Measurements from ENCODE around the gene FPR1. TPM values are rescaled to one million over a fixed set of nuclear protein-coding genes. Genes with fewer than 3 reads are reported as not detected.

FPR1 gene
- total RNA-seq, 1 donor from 2014 or later: 7.8 TPM

- Histone ChIP-seq H3K27me3 (ENCODE audit: control insufficient read depth in 3 of 3, insufficient read depth in 3 of 3, low read length in 3 of 3) (peaks cover 0 to 2% (median 0%) of the 10 kb centered on the region in 3 donors), H3K36me3 (ENCODE audit: control insufficient read depth in 3 of 3, insufficient read depth in 3 of 3, low read length in 3 of 3) (no peaks in the 10 kb centered on the region), H3K27ac (ENCODE audit: low read depth, low read length) (no peak overlapping the region), H3K4me1 (ENCODE audit: control insufficient read depth in 3 of 3, insufficient read depth in 3 of 3, low read length in 3 of 3) (no peaks in the 10 kb centered on the region), H3K9ac (ENCODE audit: low read depth in 1 of 3, low read length in 3 of 3) (no peak overlapping the region), H3K4me3 (ENCODE audit: low read length in 3 of 3) (no peak overlapping the region), H3K9me3 (ENCODE audit: control insufficient read depth in 3 of 3, low read length in 3 of 3) (peaks cover 0 to 3% (median 0%) of the 10 kb centered on the region in 3 donors)
Observed at GRCh38 chr19:51792932-51793331, 41.3 kb upstream of the FPR1 start.

- no peaks in the 10 kb centered on the region for H3K36me3 ChIP-seq (ENCODE audit: control insufficient read depth in 3 of 3, insufficient read depth in 3 of 3, low read length in 3 of 3)
- peaks cover 0 to 3% (median 0%) of the 10 kb centered on the region in 3 donors for H3K9me3 ChIP-seq (ENCODE audit: control insufficient read depth in 3 of 3, low read length in 3 of 3)
- H3K27ac ChIP-seq (ENCODE audit: low read depth, low read length): no peak overlapping the region
- H3K27me3 ChIP-seq (ENCODE audit: control insufficient read depth in 3 of 3, insufficient read depth in 3 of 3, low read length in 3 of 3): no peaks in the 10 kb centered on the region
- no peak overlapping the region for H3K4me3 ChIP-seq (ENCODE audit: low read length in 3 of 3)
- H3K4me1 ChIP-seq (ENCODE audit: control insufficient read depth in 3 of 3, insufficient read depth in 3 of 3, low read length in 3 of 3): no peaks in the 10 kb centered on the region
- no peak overlapping the region for H3K9ac ChIP-seq (ENCODE audit: low read depth in 1 of 3, low read length in 3 of 3)
Observed at GRCh38 chr19:51789061-51789795, 37.5 kb upstream of the FPR1 start.

GRCh38 chr19:51788029-51788428 is 36.4 kb upstream of the FPR1 start:
- Histone ChIP-seq H3K36me3 (ENCODE audit: control insufficient read depth in 3 of 3, insufficient read depth in 3 of 3, low read length in 3 of 3) (no peaks in the 10 kb centered on the region), H3K4me3 (ENCODE audit: low read length in 3 of 3) (no peak overlapping the region), H3K9me3 (ENCODE audit: control insufficient read depth in 3 of 3, low read length in 3 of 3) (peaks cover 0 to 3% (median 0%) of the 10 kb centered on the region in 3 donors), H3K27ac (ENCODE audit: low read depth, low read length) (no peak overlapping the region), H3K27me3 (ENCODE audit: control insufficient read depth in 3 of 3, insufficient read depth in 3 of 3, low read length in 3 of 3) (no peaks in the 10 kb centered on the region), H3K4me1 (ENCODE audit: control insufficient read depth in 3 of 3, insufficient read depth in 3 of 3, low read length in 3 of 3) (no peaks in the 10 kb centered on the region), H3K9ac (ENCODE audit: low read depth in 1 of 3, low read length in 3 of 3) (no peak overlapping the region)

- H3K36me3 ChIP-seq (ENCODE audit: control insufficient read depth in 3 of 3, insufficient read depth in 3 of 3, low read length in 3 of 3): no peaks in the 10 kb centered on the region
- H3K27me3 ChIP-seq (ENCODE audit: control insufficient read depth in 3 of 3, insufficient read depth in 3 of 3, low read length in 3 of 3): no peaks in the 10 kb centered on the region
Observed at GRCh38 chr19:51786646-51787494, 35.2 kb upstream of the FPR1 start.

GRCh38 chr19:51784922-51785690 is 33.4 kb upstream of the FPR1 start:
- H3K4me3 ChIP-seq (ENCODE audit: low read length in 3 of 3): no peak overlapping the region
- H3K9me3 ChIP-seq (ENCODE audit: control insufficient read depth in 3 of 3, low read length in 3 of 3): no peaks in the 10 kb centered on the region
- H3K36me3 ChIP-seq (ENCODE audit: control insufficient read depth in 3 of 3, insufficient read depth in 3 of 3, low read length in 3 of 3): no peaks in the 10 kb centered on the region
- H3K27ac ChIP-seq (ENCODE audit: low read depth, low read length): peak overlapping the region; percentile 51
- no peak overlapping the region for H3K9ac ChIP-seq (ENCODE audit: low read depth in 1 of 3, low read length in 3 of 3)
- H3K4me1 ChIP-seq (ENCODE audit: control insufficient read depth in 3 of 3, insufficient read depth in 3 of 3, low read length in 3 of 3): no peaks in the 10 kb centered on the region
- no peaks in the 10 kb centered on the region for H3K27me3 ChIP-seq (ENCODE audit: control insufficient read depth in 3 of 3, insufficient read depth in 3 of 3, low read length in 3 of 3)

More at GRCh38 chr19:51786646-51787494, 35.2 kb upstream of the FPR1 start:
- H3K9me3 ChIP-seq (ENCODE audit: control insufficient read depth in 3 of 3, low read length in 3 of 3): no peaks in the 10 kb centered on the region
- no peaks in the 10 kb centered on the region for H3K4me1 ChIP-seq (ENCODE audit: control insufficient read depth in 3 of 3, insufficient read depth in 3 of 3, low read length in 3 of 3)
- no peak overlapping the region for H3K9ac ChIP-seq (ENCODE audit: low read depth in 1 of 3, low read length in 3 of 3)
- no peak overlapping the region for H3K27ac ChIP-seq (ENCODE audit: low read depth, low read length)
- H3K4me3 ChIP-seq (ENCODE audit: low read length in 3 of 3): no peak overlapping the region

- Histone ChIP-seq H3K9ac (ENCODE audit: low read depth in 1 of 3, low read length in 3 of 3) (no peak overlapping the region), H3K27ac (ENCODE audit: low read depth, low read length) (no peak overlapping the region), H3K27me3 (ENCODE audit: control insufficient read depth in 3 of 3, insufficient read depth in 3 of 3, low read length in 3 of 3) (peaks cover 0 to 2% (median 0%) of the 10 kb centered on the region in 3 donors), H3K4me1 (ENCODE audit: control insufficient read depth in 3 of 3, insufficient read depth in 3 of 3, low read length in 3 of 3) (no peaks in the 10 kb centered on the region), H3K36me3 (ENCODE audit: control insufficient read depth in 3 of 3, insufficient read depth in 3 of 3, low read length in 3 of 3) (no peaks in the 10 kb centered on the region), H3K9me3 (ENCODE audit: control insufficient read depth in 3 of 3, low read length in 3 of 3) (no peaks in the 10 kb centered on the region), H3K4me3 (ENCODE audit: low read length in 3 of 3) (no peak overlapping the region)
Observed at GRCh38 chr19:51784109-51784785, 32.6 kb upstream of the FPR1 start.

GRCh38 chr19:51783372-51783771 is 31.7 kb upstream of the FPR1 start:
- H3K27ac ChIP-seq (ENCODE audit: low read depth, low read length): no peak overlapping the region
- no peaks in the 10 kb centered on the region for H3K4me1 ChIP-seq (ENCODE audit: control insufficient read depth in 3 of 3, insufficient read depth in 3 of 3, low read length in 3 of 3)
- no peaks in the 10 kb centered on the region for H3K36me3 ChIP-seq (ENCODE audit: control insufficient read depth in 3 of 3, insufficient read depth in 3 of 3, low read length in 3 of 3)

GRCh38 chr19:51781999-51782398 is 30.3 kb upstream of the FPR1 start:
- H3K9me3 ChIP-seq (ENCODE audit: control insufficient read depth in 3 of 3, low read length in 3 of 3): no peaks in the 10 kb centered on the region
- H3K27ac ChIP-seq (ENCODE audit: low read depth, low read length): no peak overlapping the region
- H3K36me3 ChIP-seq (ENCODE audit: control insufficient read depth in 3 of 3, insufficient read depth in 3 of 3, low read length in 3 of 3): no peaks in the 10 kb centered on the region
- no peak overlapping the region for H3K9ac ChIP-seq (ENCODE audit: low read depth in 1 of 3, low read length in 3 of 3)
- peaks cover 0 to 6% (median 0%) of the 10 kb centered on the region in 3 donors for H3K27me3 ChIP-seq (ENCODE audit: control insufficient read depth in 3 of 3, insufficient read depth in 3 of 3, low read length in 3 of 3)
- H3K4me1 ChIP-seq (ENCODE audit: control insufficient read depth in 3 of 3, insufficient read depth in 3 of 3, low read length in 3 of 3): peaks cover 0 to 4% (median 0%) of the 10 kb centered on the region in 3 donors
- no peak overlapping the region for H3K4me3 ChIP-seq (ENCODE audit: low read length in 3 of 3)

More at GRCh38 chr19:51783372-51783771, 31.7 kb upstream of the FPR1 start:
- peaks cover 0 to 6% (median 0%) of the 10 kb centered on the region in 3 donors for H3K27me3 ChIP-seq (ENCODE audit: control insufficient read depth in 3 of 3, insufficient read depth in 3 of 3, low read length in 3 of 3)
- H3K9me3 ChIP-seq (ENCODE audit: control insufficient read depth in 3 of 3, low read length in 3 of 3): no peaks in the 10 kb centered on the region
- H3K4me3 ChIP-seq (ENCODE audit: low read length in 3 of 3): no peak overlapping the region
- no peak overlapping the region for H3K9ac ChIP-seq (ENCODE audit: low read depth in 1 of 3, low read length in 3 of 3)

GRCh38 chr19:51780270-51780669 is 28.6 kb upstream of the FPR1 start:
- Histone ChIP-seq H3K4me3 (ENCODE audit: low read length in 3 of 3) (no peak overlapping the region), H3K9me3 (ENCODE audit: control insufficient read depth in 3 of 3, low read length in 3 of 3) (no peaks in the 10 kb centered on the region), H3K36me3 (ENCODE audit: control insufficient read depth in 3 of 3, insufficient read depth in 3 of 3, low read length in 3 of 3) (no peaks in the 10 kb centered on the region), H3K27me3 (ENCODE audit: control insufficient read depth in 3 of 3, insufficient read depth in 3 of 3, low read length in 3 of 3) (peaks cover 0 to 6% (median 0%) of the 10 kb centered on the region in 3 donors), H3K9ac (ENCODE audit: low read depth in 1 of 3, low read length in 3 of 3) (no peak overlapping the region), H3K27ac (ENCODE audit: low read depth, low read length) (no peak overlapping the region), H3K4me1 (ENCODE audit: control insufficient read depth in 3 of 3, insufficient read depth in 3 of 3, low read length in 3 of 3) (peaks cover 0 to 4% (median 0%) of the 10 kb centered on the region in 3 donors)
